ENCODE data around the gene THSD4.

GRCh38 chr15:71713191-71713809, 598.0 kb downstream of the THSD4 start:
- TF ChIP-seq CTCF (IDR thresholded peaks at IDR 0.05; ENCODE audit: insufficient read depth, low read depth, low read length) (no peak), EZH2 (IDR thresholded peaks at IDR 0.05; ENCODE audit: insufficient read depth, low read length) (no peak)
